Hypothalamus (tissue), 51 donors: ENCODE measurements around the gene PPIP5K2.
"Not testable (repeated sequence)": the region's sequence is repeated elsewhere in the genome, so short reads cannot be mapped to it uniquely, and the experiment has no call there.

Source experiments
- DNase-seq, 51 donors: peaks; one replicate each; lab custom pipeline; 2025; lab: John Stamatoyannopoulos, UW

Gene PPIP5K2

DNA sequence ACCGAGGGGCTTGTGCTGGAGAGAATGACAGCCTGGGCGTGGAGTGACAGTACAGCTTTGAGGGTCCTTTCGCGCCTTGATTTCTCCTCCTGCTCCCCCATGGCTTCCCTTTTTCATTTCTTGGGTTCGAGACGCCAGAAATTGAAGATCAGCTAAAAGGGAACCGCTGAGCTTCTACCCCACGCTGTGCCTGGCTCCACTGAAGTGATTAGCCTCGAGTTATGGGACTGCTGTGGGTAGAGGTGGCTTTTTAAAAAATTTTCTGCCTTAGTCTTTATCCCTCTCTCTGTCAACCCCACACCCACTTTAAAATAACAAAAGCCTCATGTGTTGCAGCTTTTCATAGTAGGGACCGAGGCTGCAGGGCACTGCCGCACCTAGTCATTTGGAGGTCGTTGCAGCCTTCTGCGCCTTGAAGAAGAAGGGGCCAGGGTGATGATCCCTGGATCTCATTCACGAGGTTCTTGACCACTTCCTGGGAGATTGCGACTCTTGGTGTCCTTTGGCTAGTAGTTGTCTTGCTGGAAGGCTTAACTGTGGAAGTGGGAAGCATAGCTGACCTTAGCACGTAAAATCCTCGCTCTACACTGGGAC, 603 bp downstream of the PPIP5K2 start:
- DNase-seq, result peak in 7 of 51 donors; percentile 0 to 67 (median 12)

DNA sequence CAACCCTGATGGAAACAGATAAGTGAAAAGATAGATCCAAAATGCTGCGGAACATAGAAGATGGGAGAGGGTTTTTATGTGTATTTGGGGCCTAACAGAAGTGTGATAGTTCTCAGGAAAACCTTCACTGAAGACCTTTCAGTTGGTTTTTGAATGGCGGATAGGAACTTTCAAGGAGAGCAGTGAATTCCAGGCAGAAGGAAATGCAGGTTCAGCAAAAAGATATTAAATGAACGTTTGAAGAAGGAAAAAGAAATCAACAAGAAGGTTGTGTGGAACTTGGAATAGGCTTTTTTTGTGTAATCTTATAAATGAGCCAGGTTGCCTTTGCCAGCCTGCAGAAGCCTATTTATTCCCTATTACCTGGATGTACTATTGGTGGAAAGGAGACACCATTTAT, 2.1 kb downstream of the PPIP5K2 start:
- DNase-seq, result no peak

DNA sequence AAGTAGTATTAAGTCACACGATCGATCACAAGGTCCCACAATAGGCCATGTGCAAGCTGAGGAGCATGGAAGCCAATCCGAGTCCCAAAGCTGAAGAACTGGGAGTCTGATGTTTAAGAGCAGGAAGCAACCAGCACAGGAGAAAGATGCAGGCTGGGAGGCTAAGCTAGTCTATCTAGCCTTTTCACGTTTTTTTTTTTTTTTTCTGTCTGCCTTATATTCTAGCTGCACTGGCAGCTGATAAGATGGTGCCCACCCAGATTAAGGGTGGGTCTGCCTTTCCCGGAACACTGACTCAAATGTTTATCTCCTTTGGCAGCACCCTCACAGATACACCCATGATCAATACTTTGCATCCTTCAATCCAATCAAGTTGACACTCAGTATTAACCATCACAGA, 6.5 kb downstream of the PPIP5K2 start:
- no peak for DNase-seq

DNA sequence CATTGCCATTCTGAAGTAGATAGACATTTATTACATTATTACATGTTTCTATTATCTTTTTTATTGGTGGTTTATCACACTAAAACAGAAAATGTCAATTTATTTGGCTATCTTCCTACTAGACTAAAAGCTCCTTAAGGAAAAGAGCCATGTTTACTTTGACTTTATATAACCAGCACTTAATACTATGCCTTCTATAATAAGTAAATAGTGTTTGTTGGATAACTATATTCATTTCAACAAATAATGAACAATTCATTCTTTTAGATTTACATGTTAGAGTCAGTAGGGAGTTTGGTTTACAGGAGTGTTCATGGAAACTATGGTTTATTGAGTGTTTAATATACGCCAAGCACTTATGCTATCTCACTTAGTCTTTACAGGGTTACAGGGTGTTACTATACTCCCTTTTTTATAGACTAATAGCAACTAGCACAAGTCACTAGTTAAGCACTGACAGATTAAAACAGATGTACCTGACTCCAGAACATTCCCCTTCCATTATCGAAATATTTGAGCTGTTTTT, 7.3 kb downstream of the PPIP5K2 start:
- DNase-seq, result no peak

DNA sequence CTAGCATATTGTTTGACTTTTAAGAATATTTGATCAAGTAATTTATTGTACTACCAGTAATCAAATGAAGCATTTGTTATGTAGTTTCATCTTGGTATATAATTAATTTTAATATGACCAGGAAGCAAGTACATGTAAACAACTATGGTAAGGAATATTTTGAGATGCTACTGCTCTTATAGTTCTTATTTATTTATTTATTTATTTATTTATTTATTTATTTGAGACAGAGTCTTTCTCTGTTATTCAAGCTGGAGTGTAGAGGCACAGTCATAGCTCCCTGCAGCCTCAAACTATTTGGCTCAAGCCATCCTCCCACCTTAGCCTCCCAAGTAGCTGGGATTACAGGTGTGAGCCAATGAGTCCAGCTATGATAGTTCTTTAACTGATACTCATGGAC, 8.1 kb downstream of the PPIP5K2 start:
- DNase-seq, result no peak

DNA sequence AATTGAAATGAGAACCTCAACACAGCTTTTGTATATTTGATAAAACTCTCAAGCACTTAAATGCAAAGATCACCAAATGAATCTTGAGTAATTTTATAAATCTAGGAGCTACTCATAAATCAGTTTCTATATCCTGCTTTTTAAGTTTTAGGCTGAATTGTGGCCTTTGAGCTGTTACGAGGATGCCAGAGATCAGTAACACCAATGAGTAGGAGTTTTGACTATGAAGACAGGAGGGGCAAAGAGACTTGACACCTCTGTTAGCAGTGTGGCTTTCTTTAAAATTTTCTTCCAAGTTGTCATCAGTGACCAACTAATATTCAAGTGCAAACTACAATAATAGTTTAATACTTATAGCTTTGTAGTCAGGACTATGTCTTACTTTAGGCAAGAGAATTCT, 12.6 kb downstream of the PPIP5K2 start:
- DNase-seq, result no peak

DNA sequence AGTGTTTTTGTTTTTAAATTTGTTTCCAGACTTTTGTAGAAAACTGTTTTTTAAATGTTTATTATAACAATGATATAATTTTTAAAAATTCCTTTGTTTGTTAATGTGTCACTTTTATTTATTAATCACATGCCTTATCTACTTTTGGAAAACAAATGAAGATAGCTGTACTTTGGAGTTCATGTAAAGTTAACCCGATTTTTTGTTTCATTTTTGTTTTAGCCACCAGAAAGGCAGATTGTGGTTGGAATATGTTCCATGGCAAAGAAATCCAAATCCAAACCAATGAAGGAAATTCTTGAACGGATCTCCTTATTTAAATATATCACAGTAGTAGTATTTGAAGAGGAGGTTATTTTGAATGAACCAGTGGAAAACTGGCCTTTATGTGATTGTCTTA, 13.1 kb downstream of the PPIP5K2 start:
- DNase-seq, result no peak

DNA sequence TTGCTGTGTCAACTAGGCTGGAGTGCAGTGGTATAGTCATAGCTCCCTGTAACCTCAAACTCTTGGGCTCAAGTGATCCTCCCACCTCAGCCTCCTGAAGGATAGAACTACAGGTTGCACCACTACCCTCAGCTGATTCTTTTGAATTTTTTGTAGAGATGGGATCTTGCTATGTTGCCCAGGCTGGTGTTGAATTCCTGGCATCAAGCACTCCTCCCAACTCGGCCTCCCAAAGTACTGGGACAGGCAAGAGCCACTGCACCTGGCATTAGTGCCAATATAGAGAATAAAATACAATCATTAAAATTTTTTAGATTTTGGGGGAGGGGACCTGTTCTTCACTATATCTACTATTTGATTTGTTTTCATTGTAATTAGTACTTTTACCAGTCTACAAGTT, 15.4 kb downstream of the PPIP5K2 start:
- no peak for DNase-seq

DNA sequence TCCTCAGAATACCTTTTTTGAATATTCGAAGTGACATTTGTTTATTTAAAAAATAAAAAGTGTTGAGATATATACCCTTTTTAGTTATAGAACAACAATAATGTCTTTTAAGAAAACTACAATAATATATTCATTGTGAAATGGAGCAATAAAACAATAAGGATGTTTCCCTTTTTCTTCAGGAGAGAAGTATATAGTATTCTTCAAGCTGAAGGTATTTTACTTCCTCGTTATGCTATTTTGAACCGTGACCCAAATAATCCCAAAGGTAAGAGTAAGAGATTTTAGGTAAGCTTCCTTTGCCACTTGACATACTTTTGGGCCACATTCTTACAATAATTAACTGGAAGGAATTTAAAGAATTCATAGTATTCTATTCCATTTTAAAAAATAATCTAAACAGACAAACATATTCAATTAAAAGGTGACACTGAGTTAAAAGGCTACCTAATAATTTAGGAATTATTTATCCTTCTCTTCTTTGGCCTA, 18.1 kb downstream of the PPIP5K2 start:
- no peak for DNase-seq

DNA sequence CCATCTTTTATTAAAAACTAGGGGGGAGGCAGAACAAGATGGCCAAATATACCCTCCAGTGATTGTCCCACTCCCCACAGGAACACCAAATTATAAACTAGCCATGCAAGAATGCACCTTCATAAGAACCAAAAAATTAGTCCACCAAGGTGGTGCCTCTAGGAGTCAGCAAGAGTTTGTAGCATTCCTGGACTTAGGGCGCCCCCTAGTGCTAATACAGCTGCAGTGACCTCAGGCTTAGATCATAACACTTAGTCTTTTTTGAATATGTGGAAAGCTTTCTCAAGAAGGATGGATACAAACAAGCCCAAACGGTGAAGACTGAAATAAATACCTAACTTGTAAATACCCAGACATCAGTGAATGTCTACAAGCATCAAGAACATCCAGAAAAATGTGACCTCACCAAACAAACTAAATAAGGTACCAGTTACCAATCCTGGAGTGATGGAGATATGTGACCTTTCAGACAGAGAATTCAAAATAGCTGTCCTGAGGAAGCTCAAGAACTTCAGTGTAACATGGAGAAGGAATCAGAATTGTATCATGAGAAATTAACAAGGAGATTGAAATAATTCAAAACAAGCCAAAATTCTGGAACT, 19.3 kb downstream of the PPIP5K2 start:
- peak in 42 of 51 donors; percentile 0 to 77 (median 29) for DNase-seq

DNA sequence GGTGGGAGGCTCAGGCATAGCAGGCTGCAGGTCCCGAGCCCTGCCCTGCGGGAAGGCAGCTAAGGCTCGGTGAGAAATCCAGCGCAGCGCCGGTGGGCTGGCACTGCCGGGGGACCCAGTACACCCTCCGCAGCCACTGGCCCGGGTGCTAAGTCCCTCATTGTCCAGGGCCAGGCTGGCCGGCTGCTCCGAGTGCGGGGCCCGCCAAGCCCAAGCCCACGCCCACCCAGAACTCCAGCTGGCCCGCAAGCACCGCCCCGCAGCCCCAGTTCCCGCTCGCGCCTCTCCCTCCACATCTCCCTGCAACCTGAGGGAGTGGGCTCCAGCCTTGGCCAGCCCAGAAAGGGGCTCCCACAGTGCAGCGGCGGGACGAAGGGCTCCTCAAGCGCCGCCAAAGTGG, 22.0 kb downstream of the PPIP5K2 start:
- DNase-seq, result not testable (repeated sequence)

DNA sequence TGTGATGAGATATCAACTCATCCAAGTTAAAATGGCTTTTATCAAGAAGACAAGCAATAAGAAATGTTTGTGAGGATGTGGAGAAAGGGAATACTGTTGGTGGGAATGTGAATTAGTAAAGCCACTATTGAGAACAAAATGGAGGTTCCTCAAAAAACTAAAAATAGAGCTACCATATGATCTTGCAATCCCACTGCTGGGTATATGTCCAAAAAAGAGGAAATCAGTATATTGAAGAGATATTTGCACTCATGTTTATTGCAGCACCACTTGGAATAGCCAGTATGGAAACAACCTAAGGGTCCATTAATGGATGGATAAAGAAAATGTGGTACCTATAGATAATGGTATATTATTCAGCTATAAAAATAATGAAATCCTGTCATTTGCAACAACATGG, 25.1 kb downstream of the PPIP5K2 start:
- DNase-seq, result no peak

DNA sequence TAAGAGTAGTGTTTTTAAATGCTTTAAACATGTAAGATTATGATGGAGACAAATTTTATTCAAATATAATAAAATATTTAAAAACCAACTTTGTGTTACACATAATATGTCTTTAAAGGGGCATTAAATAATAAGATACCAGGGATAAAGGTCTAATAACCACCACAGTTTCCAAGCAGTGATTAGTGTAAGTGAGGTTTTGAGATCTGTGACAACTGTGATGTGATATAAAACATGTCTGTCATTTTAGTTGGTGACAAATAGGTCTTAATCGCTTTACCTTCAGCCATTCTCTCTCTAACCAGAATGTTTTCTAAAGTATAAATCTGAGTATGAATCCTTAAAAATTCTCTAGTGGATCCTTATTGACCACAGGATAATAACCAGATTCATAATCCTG, 28.1 kb downstream of the PPIP5K2 start:
- no peak for DNase-seq

DNA sequence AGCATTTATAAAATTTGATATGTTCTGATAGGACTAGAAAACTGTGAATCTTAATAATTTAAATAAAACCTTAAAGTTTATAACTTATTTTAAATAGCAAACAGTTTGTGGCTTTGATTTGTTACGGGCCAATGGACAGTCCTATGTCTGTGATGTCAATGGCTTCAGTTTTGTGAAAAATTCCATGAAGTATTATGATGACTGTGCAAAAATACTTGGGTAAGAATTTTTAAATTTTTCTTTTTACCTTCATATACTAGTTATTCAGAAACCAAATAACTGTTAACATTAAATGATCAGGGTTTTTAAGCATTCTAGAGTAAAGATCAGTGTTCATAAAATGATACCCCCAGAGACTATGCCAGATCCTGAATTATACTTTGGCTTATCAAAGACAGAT, 31.1 kb downstream of the PPIP5K2 start:
- no peak for DNase-seq

DNA sequence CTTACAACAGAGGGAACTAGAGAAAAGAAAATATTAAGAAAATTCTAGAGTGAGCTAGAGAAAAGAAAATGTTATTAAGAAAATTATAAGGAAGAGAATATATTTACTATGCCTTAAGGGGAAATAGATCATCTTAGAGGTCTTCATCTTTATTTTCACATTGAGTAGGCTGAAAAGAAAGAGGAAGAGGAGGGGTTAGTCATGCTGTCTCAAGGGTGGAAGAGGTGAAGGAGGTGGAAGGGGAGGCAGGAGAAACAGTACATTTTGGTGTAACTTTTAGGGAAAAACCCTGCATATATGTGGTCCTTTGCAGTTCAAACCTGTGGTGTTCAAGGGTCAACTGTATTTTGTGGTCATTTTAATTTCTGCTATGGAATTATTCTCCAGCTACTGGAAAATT, 46.6 kb downstream of the PPIP5K2 start:
- no peak for DNase-seq

DNA sequence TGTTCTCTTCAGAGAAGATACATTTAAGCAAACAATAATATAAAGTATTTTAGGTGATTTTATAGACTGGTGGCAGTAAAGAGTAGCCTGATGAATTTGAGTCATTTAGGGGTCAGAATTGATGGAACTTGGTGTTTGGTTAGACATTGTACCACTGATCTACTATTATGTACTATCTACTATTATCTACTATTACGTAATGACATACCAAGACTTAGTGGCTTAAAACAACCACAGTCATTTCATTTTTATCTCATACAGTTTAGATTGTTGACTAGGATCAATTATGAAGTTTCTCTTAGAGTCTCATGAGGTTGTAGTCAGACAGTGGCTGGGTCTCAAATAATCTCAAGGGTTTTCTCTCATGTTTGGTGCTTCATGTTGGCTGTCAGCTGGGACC, 54.0 kb downstream of the PPIP5K2 start:
- no peak for DNase-seq

DNA sequence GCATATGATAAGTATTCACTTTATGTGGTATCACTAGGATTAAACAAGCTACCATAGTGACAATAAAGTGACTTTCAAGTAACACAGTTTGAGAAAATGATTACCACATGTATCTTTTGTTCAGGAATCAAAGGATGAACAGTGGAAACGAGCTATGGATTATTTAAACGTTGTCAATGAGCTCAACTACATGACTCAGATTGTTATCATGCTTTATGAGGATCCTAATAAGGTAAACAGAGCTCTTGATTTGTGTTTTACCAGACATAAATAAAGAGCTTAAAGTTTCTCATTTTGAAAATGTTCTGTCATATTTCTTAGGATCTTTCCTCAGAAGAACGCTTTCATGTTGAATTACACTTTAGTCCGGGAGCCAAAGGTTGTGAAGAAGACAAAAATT, 57.4 kb downstream of the PPIP5K2 start:
- no peak for DNase-seq

DNA sequence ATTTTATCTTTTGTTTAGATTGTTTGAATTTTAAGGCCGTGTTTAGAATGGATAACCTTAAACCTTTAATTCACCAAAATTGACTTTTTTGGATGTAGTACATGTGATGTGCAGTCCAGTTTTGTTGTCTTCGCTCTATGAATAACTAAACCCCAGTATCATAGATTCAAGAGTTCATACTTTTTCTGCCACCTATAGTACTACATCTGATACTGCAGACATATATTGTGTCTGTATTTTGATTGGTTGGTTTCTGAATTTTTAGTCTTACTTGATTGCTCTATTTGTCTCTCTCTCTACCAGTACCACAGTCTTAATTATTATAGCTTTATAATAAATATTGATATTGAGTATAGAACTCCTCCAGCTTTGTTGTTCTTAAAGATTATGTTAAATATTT, 58.1 kb downstream of the PPIP5K2 start:
- no peak for DNase-seq

DNA sequence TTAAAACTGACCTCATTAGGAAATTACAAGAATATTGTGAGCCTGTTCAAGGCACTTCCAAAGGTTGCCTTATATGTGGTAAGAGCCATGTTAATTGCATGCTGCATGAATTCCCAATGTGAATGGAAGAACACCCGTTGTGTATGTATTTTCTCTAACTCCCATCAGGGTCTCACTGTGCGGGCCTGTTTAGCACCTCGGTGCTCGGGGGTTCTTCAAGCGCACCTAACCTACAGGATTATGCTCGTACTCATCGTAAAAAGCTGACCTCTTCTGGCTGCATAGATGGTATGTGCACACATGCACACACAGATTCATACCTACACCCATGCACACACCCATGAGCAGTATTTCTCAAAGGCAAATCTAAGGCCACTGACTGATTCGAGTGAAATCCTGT, 66.1 kb downstream of the PPIP5K2 start:
- DNase-seq, result no peak

DNA sequence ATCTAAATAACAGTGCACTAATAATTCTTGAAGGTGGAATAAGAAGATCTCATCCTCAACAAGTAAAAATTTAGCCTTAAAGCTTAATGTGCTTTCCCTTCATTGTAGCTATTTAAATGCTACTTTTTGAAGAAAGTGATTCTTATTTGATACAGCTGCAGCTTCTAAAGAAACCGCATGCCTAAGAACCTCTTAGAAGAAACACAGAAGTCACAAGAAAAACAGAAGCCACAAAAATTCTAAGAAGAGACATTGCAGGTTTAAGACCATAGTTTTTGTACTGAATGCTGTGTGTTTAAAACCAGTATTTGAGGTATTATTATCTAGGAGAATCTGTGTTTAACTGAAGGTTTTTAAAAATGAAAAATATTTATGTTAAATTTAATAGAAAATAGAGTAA, 68.3 kb downstream of the PPIP5K2 start:
- DNase-seq, result no peak

DNA sequence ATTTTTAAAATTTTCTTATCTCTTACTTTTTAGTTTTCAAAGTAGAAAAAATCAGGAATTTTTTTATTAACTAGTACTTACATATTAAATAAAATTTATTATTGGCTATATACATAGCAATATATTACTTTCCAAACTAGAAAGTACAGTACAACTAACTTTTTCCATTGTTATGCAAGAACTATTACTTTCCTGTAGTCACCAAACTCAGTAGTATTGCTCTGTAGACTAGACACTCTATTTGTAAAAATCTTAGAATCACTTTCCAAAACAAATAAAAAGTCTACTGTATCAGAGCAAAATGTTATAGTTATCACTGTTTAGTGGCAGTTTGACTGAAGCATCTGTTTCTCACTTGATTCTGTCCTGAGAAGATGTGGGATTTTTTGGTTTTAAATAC, 83.1 kb downstream of the PPIP5K2 start:
- DNase-seq, result no peak

DNA sequence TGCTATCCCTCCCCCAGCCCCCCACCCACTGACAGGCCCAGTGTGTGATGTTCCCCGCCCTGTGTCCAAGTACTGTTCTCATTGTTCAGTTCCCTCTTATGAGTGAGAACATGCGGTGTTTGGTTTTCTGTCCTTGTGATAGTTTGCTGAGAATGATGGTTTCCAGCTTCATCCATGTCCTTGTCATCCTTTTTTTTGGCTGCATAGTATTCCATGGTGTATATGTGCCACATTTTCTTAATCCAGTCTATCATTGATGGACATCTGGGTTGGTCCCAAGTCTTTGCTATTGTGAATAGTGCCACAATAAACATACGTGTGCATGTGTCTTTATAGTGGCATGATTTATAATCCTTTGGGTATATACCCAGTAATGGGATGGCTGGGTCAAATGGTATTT, 84.9 kb downstream of the PPIP5K2 start:
- DNase-seq, result not testable (repeated sequence)
